HCEC 1CT (cell line): ENCODE measurements around the gene PCDHGA1.
A peak's percentile ranks its signal among the peaks of the same experiment; 100 is the strongest.

Experiments used
- DNase-seq: peaks from one replicate; pipeline ENCODE4 v3.0.0-alpha.2; 2017

The PCDHGA1 gene

DNA sequence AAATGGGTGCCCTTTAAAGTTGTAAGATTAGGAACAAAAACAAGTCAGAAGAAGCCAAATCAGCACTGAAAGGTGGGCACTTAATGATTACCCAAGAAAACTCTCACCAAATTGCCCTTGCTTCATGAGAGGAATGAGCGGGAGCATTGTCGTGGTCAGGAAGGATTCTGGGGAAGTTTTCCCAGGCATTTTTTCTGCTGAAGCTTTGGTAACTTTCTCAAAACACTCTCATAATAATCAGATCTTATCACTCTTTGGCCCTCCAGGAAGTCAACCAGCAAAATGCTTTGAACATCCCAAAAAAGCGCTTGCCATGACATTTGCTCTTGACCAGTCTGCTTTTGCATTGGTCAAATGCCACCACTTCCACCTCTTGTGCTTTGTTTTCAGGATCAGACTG lies 135.0 kb downstream of the PCDHGA1 start:
- no peak for DNase-seq

GRCh38 chr5:141475625-141476131 lies 145.4 kb downstream of the PCDHGA1 start, which contains the start of gene PCDHGC3:
TSS of gene PCDHGC3 (plus strand) at chr5:141475966. CDS start at chr5:141476117, 151 bp downstream.
- peak; percentile 97 for DNase-seq

- peak; percentile 76 for DNase-seq
Observed at GRCh38 chr5:141476132-141476911, 146.0 kb downstream of the PCDHGA1 start.

- no peak for DNase-seq
Observed at GRCh38 chr5:141477044-141477575, 146.8 kb downstream of the PCDHGA1 start.

DNA sequence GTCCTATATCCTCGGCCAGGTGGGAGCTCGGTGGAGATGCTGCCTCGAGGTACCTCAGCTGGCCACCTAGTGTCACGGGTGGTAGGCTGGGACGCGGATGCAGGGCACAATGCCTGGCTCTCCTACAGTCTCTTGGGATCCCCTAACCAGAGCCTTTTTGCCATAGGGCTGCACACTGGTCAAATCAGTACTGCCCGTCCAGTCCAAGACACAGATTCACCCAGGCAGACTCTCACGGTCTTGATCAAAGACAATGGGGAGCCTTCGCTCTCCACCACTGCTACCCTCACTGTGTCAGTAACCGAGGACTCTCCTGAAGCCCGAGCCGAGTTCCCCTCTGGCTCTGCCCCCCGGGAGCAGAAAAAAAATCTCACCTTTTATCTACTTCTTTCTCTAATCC lies 147.5 kb downstream of the PCDHGA1 start:
- no peak for DNase-seq

GRCh38 chr5:141478321-141478945 lies 148.1 kb downstream of the PCDHGA1 start:
- no peak for DNase-seq

DNA sequence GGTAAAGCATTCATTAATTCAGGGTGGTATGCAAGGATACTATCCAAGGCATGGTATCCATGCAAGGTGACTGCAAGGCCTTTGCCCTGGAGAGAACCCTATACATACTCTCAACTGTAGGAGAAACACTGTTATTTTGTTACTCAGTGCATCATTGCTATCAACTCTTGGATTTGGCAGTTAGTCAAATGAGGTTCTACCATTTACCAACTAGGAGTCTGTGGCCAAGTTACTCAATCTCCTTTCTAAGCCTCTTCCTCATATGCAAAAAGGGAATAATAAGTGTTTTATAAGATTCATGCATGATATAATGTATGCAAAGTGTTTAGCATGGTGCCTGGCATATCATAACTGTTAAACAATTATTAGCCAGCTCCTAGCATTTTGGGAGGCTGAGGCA lies 149.5 kb downstream of the PCDHGA1 start:
- DNase-seq: no peak

- no peak for DNase-seq
Observed at GRCh38 chr5:141483902-141484301, 153.6 kb downstream of the PCDHGA1 start.

DNA sequence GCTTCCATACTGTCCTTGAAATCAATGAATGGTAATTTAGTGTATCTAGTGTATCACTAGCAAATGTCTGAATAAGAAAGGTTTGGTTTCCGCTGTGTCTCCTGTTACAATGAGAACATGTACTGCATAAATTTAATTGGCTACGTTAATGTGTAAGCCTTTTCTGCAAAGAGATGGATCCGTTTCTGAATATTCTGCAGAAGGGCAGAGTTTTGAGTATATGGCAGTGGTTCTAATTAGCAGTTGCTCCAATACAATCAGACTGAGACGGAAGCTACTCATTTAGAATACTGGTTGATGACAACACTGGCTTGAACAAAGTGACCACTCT lies 154.0 kb downstream of the PCDHGA1 start:
- no peak for DNase-seq

DNA sequence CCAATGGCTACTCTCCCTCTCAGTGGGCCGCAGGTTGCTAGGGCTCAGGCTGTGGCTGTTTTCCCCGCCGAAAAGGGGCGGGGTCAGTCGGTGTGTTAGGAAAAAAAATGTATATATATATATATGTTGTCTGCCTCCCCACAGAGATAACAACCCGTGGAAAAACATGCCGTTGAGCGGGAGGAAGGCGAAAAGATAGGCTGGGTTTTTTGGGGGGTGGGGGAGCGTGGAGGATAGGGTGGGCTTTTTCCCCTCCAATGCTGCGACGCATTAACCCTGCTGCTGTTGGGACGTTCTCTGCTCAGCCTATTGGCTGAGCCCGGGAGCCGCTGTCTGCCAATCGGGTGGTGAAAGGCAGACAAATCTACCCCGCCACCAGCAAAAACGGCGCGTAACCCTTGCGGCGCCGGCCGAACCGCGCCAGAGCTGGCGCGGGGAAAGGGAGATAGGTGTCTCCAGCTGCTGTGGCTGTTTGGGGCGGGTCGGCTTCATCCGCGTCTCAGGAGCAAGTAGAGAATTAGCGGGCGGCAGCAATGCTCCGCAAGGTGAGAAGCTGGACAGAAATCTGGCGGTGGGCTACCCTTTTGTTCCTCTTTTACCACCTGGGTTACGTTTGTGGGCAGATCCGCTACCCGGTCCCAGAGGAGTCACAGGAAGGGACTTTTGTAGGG lies 154.5 kb downstream of the PCDHGA1 start, which contains the start of gene PCDHGC4:
TSS of gene PCDHGC4 (plus strand) at position 390 of the 671 bp plus-strand sequence. CDS start at position 534, 144 bp downstream.
- DNase-seq: no peak

DNA sequence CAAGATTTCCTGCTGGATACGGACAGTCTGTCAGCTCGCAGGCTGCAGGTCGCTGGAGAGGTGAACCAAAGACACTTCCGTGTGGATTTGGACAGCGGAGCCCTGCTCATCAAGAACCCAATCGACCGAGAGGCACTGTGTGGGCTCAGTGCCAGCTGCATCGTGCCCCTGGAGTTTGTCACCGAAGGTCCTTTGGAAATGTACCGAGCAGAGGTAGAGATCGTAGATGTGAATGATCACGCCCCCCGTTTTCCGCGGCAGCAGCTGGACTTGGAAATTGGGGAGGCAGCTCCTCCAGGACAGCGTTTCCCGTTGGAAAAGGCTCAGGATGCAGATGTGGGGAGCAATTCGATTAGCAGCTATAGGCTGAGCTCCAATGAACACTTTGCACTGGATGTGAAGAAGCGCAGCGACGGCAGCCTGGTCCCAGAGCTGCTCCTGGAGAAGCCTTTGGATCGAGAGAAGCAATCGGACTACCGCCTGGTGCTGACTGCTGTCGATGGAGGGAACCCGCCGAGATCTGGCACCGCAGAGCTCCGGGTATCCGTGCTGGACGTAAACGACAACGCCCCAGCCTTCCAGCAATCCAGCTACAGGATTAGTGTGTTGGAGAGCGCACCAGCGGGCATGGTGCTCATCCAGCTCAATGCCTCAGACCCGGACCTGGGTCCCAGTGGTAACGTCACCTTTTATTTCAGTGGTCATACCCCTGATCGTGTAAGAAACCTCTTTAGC lies 155.2 kb downstream of the PCDHGA1 start:
- DNase-seq: no peak

DNA sequence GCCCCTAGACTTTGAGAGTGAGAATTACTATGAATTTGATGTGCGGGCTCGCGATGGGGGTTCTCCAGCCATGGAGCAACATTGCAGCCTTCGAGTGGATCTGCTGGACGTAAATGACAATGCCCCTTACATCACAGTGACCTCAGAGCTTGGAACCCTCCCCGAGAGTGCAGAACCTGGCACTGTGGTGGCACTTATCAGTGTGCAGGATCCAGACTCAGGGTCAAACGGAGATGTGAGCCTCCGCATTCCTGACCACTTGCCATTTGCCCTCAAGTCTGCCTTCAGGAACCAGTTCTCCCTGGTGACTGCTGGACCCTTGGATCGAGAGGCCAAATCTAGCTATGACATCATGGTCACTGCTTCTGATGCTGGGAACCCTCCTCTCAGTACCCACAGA lies 155.8 kb downstream of the PCDHGA1 start:
- DNase-seq: no peak

DNA sequence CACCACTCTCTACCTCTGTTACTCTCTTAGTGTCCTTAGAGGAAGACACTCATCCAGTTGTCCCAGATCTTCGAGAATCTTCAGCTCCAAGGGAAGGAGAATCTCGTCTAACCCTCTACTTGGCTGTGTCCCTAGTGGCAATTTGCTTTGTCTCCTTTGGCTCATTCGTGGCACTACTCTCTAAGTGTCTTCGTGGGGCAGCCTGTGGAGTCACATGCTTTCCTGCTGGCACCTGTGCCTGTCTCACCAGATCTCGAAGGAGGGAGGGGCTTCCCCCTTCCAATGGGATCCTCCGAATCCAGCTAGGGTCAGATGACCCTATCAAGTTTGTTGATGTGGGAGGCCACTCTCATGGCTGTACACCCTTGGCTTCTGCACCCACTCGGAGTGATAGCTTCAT lies 156.8 kb downstream of the PCDHGA1 start:
- DNase-seq: no peak

- DNase-seq: peak; percentile 71
Observed at GRCh38 chr5:141488591-141489561, 158.6 kb downstream of the PCDHGA1 start, which contains the start of gene PCDHGC5. TSS of gene PCDHGC5 (plus strand) at chr5:141489081. CDS start at chr5:141489241, 160 bp downstream.

- DNase-seq: no peak
Observed at GRCh38 chr5:141489841-141490240, 159.5 kb downstream of the PCDHGA1 start.

DNA sequence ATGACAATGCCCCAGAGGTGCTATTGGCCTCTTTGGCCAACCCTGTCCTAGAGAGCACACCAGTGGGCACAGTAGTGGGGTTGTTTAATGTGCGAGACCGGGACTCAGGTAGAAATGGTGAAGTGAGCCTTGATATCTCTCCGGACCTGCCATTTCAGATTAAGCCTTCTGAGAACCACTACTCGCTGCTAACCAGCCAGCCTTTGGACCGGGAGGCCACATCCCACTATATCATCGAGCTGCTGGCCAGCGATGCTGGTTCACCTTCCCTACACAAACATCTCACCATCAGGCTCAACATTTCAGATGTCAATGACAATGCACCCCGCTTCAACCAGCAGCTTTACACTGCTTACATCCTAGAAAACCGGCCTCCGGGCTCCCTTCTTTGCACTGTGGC lies 160.0 kb downstream of the PCDHGA1 start:
- no peak for DNase-seq

DNA sequence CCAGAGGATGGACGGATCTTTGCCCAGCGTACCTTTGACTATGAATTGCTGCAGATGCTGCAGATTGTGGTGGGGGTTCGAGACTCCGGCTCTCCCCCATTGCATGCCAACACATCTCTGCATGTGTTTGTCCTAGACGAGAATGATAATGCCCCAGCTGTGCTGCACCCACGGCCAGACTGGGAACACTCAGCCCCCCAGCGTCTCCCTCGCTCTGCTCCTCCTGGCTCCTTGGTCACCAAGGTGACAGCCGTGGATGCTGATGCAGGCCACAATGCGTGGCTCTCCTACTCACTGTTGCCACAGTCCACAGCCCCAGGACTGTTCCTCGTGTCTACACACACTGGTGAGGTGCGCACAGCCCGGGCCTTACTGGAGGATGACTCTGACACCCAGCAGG lies 160.5 kb downstream of the PCDHGA1 start:
- DNase-seq: no peak

DNA sequence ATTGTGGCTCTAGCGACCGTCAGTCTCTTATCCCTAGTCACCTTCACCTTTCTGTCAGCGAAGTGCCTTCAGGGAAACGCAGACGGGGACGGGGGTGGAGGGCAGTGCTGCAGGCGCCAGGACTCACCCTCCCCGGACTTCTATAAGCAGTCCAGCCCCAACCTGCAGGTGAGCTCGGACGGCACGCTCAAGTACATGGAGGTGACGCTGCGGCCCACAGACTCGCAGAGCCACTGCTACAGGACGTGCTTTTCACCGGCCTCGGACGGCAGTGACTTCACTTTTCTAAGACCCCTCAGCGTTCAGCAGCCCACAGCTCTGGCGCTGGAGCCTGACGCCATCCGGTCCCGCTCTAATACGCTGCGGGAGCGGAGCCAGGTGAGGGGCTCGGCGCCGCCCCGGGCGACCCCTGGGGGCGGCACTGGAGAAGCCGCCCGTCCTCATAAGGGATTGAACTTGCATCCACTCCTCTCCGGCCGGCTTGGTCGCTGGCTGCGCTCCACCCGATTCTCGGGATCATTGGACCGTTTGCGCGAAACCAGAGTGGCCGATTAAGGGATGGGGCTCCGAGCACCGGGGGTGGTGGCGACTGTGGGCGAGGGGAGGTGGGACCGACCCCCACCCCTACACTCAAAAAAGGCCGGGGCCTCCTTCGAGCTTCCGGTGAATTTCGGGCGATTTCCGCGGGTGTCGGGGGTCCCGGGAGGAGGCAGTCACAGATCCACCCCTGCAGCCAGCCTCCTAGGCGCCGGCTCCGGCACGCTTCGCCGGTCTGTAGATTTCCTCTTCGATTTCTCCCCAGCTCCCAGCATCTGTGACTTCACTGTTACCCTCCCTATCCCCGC lies 161.2 kb downstream of the PCDHGA1 start:
- no peak for DNase-seq

DNA sequence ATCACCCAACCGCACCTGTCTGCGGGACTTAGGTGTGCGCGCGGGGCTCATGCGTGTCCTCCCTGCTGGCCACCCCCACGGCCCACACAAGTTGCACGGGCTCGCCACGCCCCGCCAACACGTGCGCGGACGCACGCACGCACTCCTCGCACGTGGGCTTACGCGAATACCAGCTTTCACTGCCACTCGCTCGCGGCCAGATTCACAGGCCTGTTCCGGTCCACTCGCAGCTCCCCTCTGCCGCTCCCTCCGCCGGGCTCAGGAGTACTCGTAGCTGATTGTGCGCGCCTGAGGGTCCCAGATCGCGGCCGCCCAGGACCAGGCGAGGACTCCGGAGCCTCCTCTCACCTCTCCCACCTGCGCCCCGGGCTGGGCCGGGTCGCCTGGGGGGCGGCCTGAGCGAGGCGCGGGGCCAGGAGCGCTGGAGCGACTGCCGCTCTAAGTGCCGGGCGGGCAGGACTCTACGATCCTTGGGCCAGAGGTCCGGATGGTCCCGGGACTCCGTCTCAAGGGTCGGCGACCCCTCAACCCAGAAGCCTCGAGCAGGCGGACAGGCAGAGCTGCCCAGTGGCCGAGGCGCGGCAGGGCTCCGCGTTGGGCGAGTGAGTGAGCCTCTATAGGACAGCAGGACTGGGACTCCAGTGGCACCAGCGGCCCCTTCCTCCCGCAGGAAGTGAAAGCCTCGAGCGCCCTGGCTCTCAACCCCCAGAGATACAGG lies 162.0 kb downstream of the PCDHGA1 start:
- no peak for DNase-seq
